ENCODE results near the gene ELAC1. TPM values are rescaled to one million over a fixed set of nuclear protein-coding genes. Genes with fewer than 3 reads are reported as not detected.
A peak's percentile ranks its signal among the peaks of the same experiment; 100 is the strongest.

ELAC1 gene
- total and polyA plus RNA-seq, 2 experiments from 2014 or later, result 6.2 to 13.1 TPM

GRCh38 chr18:51029694-51030536, 62.1 kb downstream of the ELAC1 start, which contains the start of gene SMAD4:
Gene SMAD4 (plus strand): TSS chr18:51030213. CDS start chr18:51047047, 16,834 bp downstream.
- H3K79me2 ChIP-seq (ENCODE audit: insufficient read depth), result peaks cover 92% of the 10 kb centered on the region
- peak within 1 kb of the TSS; percentile 84 for H2AFZ ChIP-seq
- WGBS, 2 experiments (ENCODE audit: low coverage in 1 of 2, low lambda C conversion rate in 2 of 2, missing lambda C conversion rate in 2 of 2), result 1 to 2% methylated on average over 58 to 60 of the region's 79 CpGs
- H3K4me3 ChIP-seq, result peak within 1 kb of the TSS; percentile 92
- no peaks in the 10 kb centered on the region for H3K36me3 ChIP-seq (ENCODE audit: low read depth)
- H3K4me2 ChIP-seq (ENCODE audit: unreplicated experiment), result peak within 1 kb of the TSS; percentile 95
- H3K27ac ChIP-seq, result peak within 1 kb of the TSS; percentile 94
- H3K9ac ChIP-seq, result peak within 1 kb of the TSS; percentile 95
- H3K9me3 ChIP-seq (ENCODE audit: low read depth), result no peaks in the 10 kb centered on the region
- no peaks in the 10 kb centered on the region for H3K9me2 ChIP-seq (ENCODE audit: insufficient read depth)
- peaks cover 15% of the 10 kb centered on the region; the same call in 1 of the 2 replicates for H4K20me1 ChIP-seq (ENCODE audit: insufficient read depth)
- H3K27me3 ChIP-seq (replicated peaks; ENCODE audit: insufficient read depth), result no peaks in the 10 kb centered on the region
- in situ Hi-C loops (cut with MboI), result no loop called here
- H3K4me1 ChIP-seq (ENCODE audit: insufficient read depth), result peaks cover 22% of the 10 kb centered on the region
- TF ChIP-seq EZH2phosphoT487 (IDR thresholded peaks at IDR 0.05; ENCODE audit: insufficient read depth, low read depth) (no peak), EZH2 (IDR thresholded peaks at IDR 0.05; ENCODE audit: insufficient read depth, poor library complexity, severe bottlenecking) (no peak)
- peaks cover 5% of the 10 kb centered on the region; the same call in 1 of the 2 replicates for H3F3A ChIP-seq (ENCODE audit: insufficient read depth)
- DNase-seq, result peak; percentile 97

- H3K4me3 ChIP-seq, result peak overlapping the region; percentile 92
- 0 to 1% methylated on average over 30 to 34 of the region's 66 CpGs for WGBS, 2 experiments (ENCODE audit: low coverage in 1 of 2, low lambda C conversion rate in 2 of 2, missing lambda C conversion rate in 2 of 2)
Observed at GRCh38 chr18:51030537-51031258, 62.9 kb downstream of the ELAC1 start.

GRCh38 chr18:51032193-51032592, 64.4 kb downstream of the ELAC1 start:
- H3K9me3 ChIP-seq (ENCODE audit: low read depth), result no peaks in the 10 kb centered on the region
- H3K4me2 ChIP-seq (ENCODE audit: unreplicated experiment), result peak overlapping the region; percentile 95
- in situ Hi-C loops (cut with MboI), result no loop called here
- H3K9me2 ChIP-seq (ENCODE audit: insufficient read depth), result no peaks in the 10 kb centered on the region
- peaks cover 92% of the 10 kb centered on the region for H3K79me2 ChIP-seq (ENCODE audit: insufficient read depth)
- TF ChIP-seq EZH2 (IDR thresholded peaks at IDR 0.05; ENCODE audit: insufficient read depth, poor library complexity, severe bottlenecking) (no peak), EZH2phosphoT487 (IDR thresholded peaks at IDR 0.05; ENCODE audit: insufficient read depth, low read depth) (no peak)
- DNase-seq, result peak; percentile 25
- WGBS, 2 experiments (ENCODE audit: low coverage in 1 of 2, low lambda C conversion rate in 2 of 2, missing lambda C conversion rate in 2 of 2), result 7 to 13% methylated on average over 5 of the region's 5 CpGs
- H4K20me1 ChIP-seq (ENCODE audit: insufficient read depth), result peaks cover 15% of the 10 kb centered on the region; the same call in 1 of the 2 replicates
- no peak overlapping the region for H2AFZ ChIP-seq
- no peaks in the 10 kb centered on the region for H3K36me3 ChIP-seq (ENCODE audit: low read depth)
- peak overlapping the region; percentile 95 for H3K9ac ChIP-seq
- H3K27me3 ChIP-seq (replicated peaks; ENCODE audit: insufficient read depth), result no peaks in the 10 kb centered on the region
- peak overlapping the region; percentile 92 for H3K4me3 ChIP-seq
- H3F3A ChIP-seq (ENCODE audit: insufficient read depth), result peaks cover 5% of the 10 kb centered on the region; the same call in 1 of the 2 replicates
- H3K4me1 ChIP-seq (ENCODE audit: insufficient read depth), result peaks cover 39% of the 10 kb centered on the region
- H3K27ac ChIP-seq, result peak overlapping the region; percentile 94

More at GRCh38 chr18:51030537-51031258, 62.9 kb downstream of the ELAC1 start:
- no peaks in the 10 kb centered on the region for H3K27me3 ChIP-seq (replicated peaks; ENCODE audit: insufficient read depth)
- no peaks in the 10 kb centered on the region for H3K36me3 ChIP-seq (ENCODE audit: low read depth)
- H3K27ac ChIP-seq, result peak overlapping the region; percentile 94
- 0 out of 2 replicates have a peak overlapping the region, but pooled peaks have one; percentile 23 for H2AFZ ChIP-seq
- no peaks in the 10 kb centered on the region for H3K9me2 ChIP-seq (ENCODE audit: insufficient read depth)
- peak; percentile 87 for DNase-seq
- H3K9me3 ChIP-seq (ENCODE audit: low read depth), result no peaks in the 10 kb centered on the region
- peak overlapping the region; percentile 95 for H3K9ac ChIP-seq
- in situ Hi-C loops (cut with MboI), result no loop called here
- H3F3A ChIP-seq (ENCODE audit: insufficient read depth), result peaks cover 5% of the 10 kb centered on the region; the same call in 1 of the 2 replicates
- peaks cover 92% of the 10 kb centered on the region for H3K79me2 ChIP-seq (ENCODE audit: insufficient read depth)
- TF ChIP-seq EZH2 (IDR thresholded peaks at IDR 0.05; ENCODE audit: insufficient read depth, poor library complexity, severe bottlenecking) (no peak), EZH2phosphoT487 (IDR thresholded peaks at IDR 0.05; ENCODE audit: insufficient read depth, low read depth) (no peak)
- H3K4me2 ChIP-seq (ENCODE audit: unreplicated experiment), result peak overlapping the region; percentile 95
- peaks cover 15% of the 10 kb centered on the region; the same call in 1 of the 2 replicates for H4K20me1 ChIP-seq (ENCODE audit: insufficient read depth)
- H3K4me1 ChIP-seq (ENCODE audit: insufficient read depth), result peaks cover 24% of the 10 kb centered on the region

- WGBS, 2 experiments (ENCODE audit: low coverage in 1 of 2, low lambda C conversion rate in 2 of 2, missing lambda C conversion rate in 2 of 2), result 43 to 58% methylated on average over 2 of the region's 2 CpGs
- peaks cover 22% of the 10 kb centered on the region; the same call in 1 of the 2 replicates for H4K20me1 ChIP-seq (ENCODE audit: insufficient read depth)
Observed at GRCh38 chr18:51037230-51037629, 69.4 kb downstream of the ELAC1 start.

More at GRCh38 chr18:51037230-51037629, 69.4 kb downstream of the ELAC1 start:
- Histone ChIP-seq H3K9me3 (ENCODE audit: low read depth) (no peaks in the 10 kb centered on the region), H3K27me3 (replicated peaks; ENCODE audit: insufficient read depth) (no peaks in the 10 kb centered on the region), H3K9ac (no peak overlapping the region), H3K9me2 (ENCODE audit: insufficient read depth) (no peaks in the 10 kb centered on the region), H3K36me3 (ENCODE audit: low read depth) (no peaks in the 10 kb centered on the region), H3K27ac (no peak overlapping the region), H3K4me3 (no peak overlapping the region), H3F3A (ENCODE audit: insufficient read depth) (peaks cover 4% of the 10 kb centered on the region; the same call in 1 of the 2 replicates), H3K79me2 (ENCODE audit: insufficient read depth) (peaks cover 99% of the 10 kb centered on the region), H3K4me2 (ENCODE audit: unreplicated experiment) (no peak overlapping the region), H2AFZ (no peak overlapping the region), H3K4me1 (ENCODE audit: insufficient read depth) (peaks cover 36% of the 10 kb centered on the region)
- TF ChIP-seq EZH2phosphoT487 (IDR thresholded peaks at IDR 0.05; ENCODE audit: insufficient read depth, low read depth), result no peak
- TF ChIP-seq EZH2 (IDR thresholded peaks at IDR 0.05; ENCODE audit: insufficient read depth, poor library complexity, severe bottlenecking), result no peak
- DNase-seq, result no peak
- in situ Hi-C loops (cut with MboI), result no loop called here

Small RNA genes within 50 kb of the gene (small RNA-seq; reads per million reads assigned to genes)
- not detected for gene RF00019 (ENCODE audit: low read depth, low replicate concordance)

Other genes with a start within 250 kb of the ELAC1 start
- not detected in 2 replicates for gene MRO, start 148.0 kb upstream of the ELAC1 start, total RNA-seq (2014; rRNA removed; shearing (Covaris generic))
- gene MRO, start 148.0 kb upstream of the ELAC1 start, polyA plus RNA-seq (2016; fragmentation: Nextera tagmentation; extraction: Ambion mirVana), result not detected in 2 replicates
- 24.5 and 32.2 TPM in 2 replicates for gene ME2, start 88.9 kb upstream of the ELAC1 start, total RNA-seq (2014; rRNA removed; shearing (Covaris generic))
- gene ME2, start 88.9 kb upstream of the ELAC1 start, polyA plus RNA-seq (2016; fragmentation: Nextera tagmentation; extraction: Ambion mirVana), result 24.1 and 25.6 TPM in 2 replicates
- gene SMAD4, start 62.2 kb downstream of the ELAC1 start, total RNA-seq (2014; rRNA removed; shearing (Covaris generic)), result 90.4 and 175 TPM in 2 replicates
- gene SMAD4, start 62.2 kb downstream of the ELAC1 start, polyA plus RNA-seq (2016; fragmentation: Nextera tagmentation; extraction: Ambion mirVana), result 37.5 and 39.6 TPM in 2 replicates
- 44.5 and 50.7 TPM in 2 replicates for gene MEX3C, start 229.6 kb downstream of the ELAC1 start, total RNA-seq (2014; rRNA removed; shearing (Covaris generic))
- 14.5 and 15.2 TPM in 2 replicates for gene MEX3C, start 229.6 kb downstream of the ELAC1 start, polyA plus RNA-seq (2016; fragmentation: Nextera tagmentation; extraction: Ambion mirVana)